ENCODE results near the gene ZXDC.

DNA sequence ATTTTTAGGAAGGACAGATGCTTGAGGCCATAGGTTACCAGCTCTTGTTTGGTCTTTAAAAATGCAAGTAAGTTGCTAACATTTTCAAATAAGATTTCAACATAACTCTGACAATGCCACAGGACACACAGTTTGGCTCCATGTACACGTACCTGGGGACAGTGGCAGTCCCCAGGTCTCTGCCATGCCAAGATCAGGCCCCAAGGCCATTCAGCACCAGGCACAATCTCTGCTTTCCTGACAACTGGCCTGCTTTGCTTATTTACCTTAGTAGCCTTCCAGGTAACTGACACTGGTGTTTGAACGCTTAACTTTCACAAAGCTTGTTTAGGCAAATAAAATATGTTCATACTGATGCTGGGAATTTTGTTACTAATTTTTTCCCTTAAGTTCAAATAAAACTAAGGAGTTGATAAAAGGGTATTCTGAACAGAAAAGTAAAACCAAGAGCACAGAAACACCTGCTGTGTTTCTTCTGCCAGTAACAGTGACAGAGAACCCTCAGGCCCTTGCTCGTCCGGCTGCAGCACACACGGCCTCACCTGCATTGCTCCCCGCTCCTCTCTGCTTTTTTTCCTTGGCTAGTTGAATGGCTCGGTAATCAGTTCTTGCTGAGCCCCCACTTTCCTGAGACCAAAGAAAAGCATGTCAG, 16.5 kb downstream of the ZXDC start:
- TF ChIP-seq CCAR2 (IDR thresholded peaks at IDR 0.05; ENCODE audit: low read depth, low read length), result no peak
- TF ChIP-seq, protein P1, sequence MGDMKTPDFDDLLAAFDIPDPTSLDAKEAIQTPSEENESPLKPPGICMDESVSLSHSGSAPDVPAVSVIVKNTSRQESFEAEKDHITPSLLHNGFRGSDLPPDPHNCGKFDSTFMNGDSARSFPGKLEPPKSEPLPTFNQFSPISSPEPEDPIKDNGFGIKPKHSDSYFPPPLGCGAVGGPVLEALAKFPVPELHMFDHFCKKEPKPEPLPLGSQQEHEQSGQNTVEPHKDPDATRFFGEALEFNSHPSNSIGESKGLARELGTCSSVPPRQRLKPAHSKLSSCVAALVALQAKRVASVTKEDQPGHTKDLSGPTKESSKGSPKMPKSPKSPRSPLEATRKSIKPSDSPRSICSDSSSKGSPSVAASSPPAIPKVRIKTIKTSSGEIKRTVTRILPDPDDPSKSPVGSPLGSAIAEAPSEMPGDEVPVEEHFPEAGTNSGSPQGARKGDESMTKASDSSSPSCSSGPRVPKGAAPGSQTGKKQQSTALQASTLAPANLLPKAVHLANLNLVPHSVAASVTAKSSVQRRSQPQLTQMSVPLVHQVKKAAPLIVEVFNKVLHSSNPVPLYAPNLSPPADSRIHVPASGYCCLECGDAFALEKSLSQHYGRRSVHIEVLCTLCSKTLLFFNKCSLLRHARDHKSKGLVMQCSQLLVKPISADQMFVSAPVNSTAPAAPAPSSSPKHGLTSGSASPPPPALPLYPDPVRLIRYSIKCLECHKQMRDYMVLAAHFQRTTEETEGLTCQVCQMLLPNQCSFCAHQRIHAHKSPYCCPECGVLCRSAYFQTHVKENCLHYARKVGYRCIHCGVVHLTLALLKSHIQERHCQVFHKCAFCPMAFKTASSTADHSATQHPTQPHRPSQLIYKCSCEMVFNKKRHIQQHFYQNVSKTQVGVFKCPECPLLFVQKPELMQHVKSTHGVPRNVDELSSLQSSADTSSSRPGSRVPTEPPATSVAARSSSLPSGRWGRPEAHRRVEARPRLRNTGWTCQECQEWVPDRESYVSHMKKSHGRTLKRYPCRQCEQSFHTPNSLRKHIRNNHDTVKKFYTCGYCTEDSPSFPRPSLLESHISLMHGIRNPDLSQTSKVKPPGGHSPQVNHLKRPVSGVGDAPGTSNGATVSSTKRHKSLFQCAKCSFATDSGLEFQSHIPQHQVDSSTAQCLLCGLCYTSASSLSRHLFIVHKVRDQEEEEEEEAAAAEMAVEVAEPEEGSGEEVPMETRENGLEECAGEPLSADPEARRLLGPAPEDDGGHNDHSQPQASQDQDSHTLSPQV (IDR thresholded peaks at IDR 0.05), result no peak
- TF ChIP-seq, protein P2, sequence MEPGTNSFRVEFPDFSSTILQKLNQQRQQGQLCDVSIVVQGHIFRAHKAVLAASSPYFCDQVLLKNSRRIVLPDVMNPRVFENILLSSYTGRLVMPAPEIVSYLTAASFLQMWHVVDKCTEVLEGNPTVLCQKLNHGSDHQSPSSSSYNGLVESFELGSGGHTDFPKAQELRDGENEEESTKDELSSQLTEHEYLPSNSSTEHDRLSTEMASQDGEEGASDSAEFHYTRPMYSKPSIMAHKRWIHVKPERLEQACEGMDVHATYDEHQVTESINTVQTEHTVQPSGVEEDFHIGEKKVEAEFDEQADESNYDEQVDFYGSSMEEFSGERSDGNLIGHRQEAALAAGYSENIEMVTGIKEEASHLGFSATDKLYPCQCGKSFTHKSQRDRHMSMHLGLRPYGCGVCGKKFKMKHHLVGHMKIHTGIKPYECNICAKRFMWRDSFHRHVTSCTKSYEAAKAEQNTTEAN (CRISPR knock-in tag; IDR thresholded peaks at IDR 0.05), result no peak
- TF ChIP-seq, protein P3, sequence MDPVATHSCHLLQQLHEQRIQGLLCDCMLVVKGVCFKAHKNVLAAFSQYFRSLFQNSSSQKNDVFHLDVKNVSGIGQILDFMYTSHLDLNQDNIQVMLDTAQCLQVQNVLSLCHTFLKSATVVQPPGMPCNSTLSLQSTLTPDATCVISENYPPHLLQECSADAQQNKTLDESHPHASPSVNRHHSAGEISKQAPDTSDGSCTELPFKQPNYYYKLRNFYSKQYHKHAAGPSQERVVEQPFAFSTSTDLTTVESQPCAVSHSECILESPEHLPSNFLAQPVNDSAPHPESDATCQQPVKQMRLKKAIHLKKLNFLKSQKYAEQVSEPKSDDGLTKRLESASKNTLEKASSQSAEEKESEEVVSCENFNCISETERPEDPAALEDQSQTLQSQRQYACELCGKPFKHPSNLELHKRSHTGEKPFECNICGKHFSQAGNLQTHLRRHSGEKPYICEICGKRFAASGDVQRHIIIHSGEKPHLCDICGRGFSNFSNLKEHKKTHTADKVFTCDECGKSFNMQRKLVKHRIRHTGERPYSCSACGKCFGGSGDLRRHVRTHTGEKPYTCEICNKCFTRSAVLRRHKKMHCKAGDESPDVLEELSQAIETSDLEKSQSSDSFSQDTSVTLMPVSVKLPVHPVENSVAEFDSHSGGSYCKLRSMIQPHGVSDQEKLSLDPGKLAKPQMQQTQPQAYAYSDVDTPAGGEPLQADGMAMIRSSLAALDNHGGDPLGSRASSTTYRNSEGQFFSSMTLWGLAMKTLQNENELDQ (CRISPR knock-in tag; IDR thresholded peaks at IDR 0.05; ENCODE audit: borderline replicate concordance), result no peak
- TF ChIP-seq BRD9 (IDR thresholded peaks at IDR 0.05; ENCODE audit: low read depth, partially characterized antibody), result no peak
- TF ChIP-seq ZFPM2 (CRISPR knock-in tag; IDR thresholded peaks at IDR 0.05), result no peak
- TF ChIP-seq GTF2E2 (tag; IDR thresholded peaks at IDR 0.05), result no peak
- no peak for TF ChIP-seq POLR2A (conservative IDR thresholded peaks at IDR 0.05)
- no peak for TF ChIP-seq SLC30A9 (CRISPR knock-in tag; IDR thresholded peaks at IDR 0.05)
- TF ChIP-seq MIER1 (IDR thresholded peaks at IDR 0.05; ENCODE audit: low read depth), result no peak
- TF ChIP-seq, protein P4, sequence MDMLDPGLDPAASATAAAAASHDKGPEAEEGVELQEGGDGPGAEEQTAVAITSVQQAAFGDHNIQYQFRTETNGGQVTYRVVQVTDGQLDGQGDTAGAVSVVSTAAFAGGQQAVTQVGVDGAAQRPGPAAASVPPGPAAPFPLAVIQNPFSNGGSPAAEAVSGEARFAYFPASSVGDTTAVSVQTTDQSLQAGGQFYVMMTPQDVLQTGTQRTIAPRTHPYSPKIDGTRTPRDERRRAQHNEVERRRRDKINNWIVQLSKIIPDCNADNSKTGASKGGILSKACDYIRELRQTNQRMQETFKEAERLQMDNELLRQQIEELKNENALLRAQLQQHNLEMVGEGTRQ (CRISPR knock-in tag; IDR thresholded peaks at IDR 0.05), result no peak
